Raji (cell line): ENCODE data around the gene SLX4.

ENCODE experiments used
- POLR2A ChIP-seq: IDR thresholded peaks from 2 replicates; pipeline ENCODE4 v1.6.1; 2011; ENCODE audit warnings: low read depth, low read length, control low read depth; ENCODE audit not compliant: insufficient read depth

Gene SLX4

DNA sequence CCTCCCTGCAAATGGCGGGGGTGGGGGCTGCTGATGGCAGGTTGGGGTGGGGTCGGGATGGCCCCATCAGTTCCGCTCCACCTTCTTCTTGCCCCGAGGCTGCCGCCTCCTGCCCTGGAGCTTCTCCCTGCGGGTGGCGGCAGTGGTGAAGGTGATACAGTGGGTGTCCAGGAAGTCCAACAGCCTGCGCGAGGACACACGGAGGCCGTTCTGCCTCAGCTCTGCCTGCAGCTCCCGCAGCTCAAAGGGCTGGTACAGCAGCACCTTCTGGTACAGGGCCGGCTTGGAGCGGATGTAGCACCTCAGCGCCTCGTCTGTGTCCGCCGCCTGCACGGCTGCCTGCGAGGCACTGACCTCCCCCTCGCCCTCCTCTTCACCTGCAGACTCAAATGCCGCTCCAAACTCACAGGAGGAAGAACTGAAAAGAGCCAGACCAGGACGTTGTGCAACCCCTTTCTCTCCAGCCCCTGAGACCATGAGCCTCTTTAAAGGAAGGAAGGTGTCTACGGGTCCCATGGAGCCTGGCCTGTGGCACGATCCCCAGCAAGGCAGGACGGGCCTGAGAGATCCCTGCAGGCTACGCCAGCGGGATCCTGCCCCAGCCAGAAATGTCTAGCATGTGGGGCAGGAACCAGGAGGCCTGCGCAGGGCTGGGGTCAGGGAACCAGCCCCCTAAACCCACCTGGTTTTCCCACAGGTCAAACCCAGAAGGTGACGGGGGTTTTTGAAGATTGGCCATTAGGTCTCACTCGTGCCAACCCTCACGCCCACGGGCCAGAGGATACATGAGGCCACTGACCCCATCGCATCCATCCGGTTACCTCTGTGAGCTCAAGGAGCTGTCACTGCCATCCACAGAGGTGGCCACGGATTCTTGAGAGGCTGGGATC is 28.9 kb downstream of the SLX4 start:
- no peak for TF ChIP-seq POLR2A

- TF ChIP-seq POLR2A: no peak
Observed at GRCh38 chr16:3581392-3581791, 30.0 kb downstream of the SLX4 start.

DNA sequence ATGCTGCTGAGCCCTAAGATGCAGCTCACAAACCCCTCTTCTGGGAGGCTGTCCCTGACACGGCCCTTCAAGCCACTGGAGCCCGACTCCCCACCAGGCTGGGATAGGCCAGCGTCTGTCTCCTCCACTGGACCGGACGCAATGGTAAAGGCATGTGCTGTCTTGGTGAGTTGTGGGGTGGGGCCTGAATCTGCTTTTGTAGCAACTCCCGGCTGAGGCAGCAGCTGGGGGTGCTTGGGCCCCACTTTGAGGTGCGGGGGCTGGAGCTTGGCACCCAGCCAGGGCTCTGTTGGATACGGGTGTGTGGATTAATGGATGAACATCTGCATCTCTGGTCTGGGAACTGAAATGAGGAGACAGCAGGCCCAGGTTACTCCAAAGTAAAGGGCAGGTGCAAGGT is 30.7 kb downstream of the SLX4 start:
- no peak for TF ChIP-seq POLR2A

DNA sequence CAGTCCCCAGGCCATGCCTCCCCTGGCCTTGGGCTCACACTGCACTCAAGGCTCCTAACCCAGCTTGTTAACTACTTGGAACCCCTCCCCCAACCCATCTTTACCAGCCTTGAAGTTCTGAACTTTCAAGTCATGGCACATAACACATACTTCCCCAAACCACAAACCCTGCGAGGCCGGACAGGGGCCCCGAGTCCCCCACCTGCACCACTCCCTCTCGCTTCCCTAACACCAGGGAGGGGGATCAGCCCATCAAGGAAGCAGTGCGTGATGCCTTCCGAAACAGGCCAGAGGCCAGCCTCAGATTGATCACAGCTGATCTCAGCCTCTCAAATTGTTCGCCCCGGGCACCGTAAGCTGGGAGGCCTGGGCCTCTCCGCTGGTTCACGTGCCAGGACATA is 31.2 kb downstream of the SLX4 start:
- no peak for TF ChIP-seq POLR2A

GRCh38 chr16:3579776-3580175 is 31.6 kb downstream of the SLX4 start:
- TF ChIP-seq POLR2A: no peak

- TF ChIP-seq POLR2A: peak; percentile 32; the same call in 1 of the 2 replicates
Observed at GRCh38 chr16:3578610-3579551, 32.5 kb downstream of the SLX4 start.

DNA sequence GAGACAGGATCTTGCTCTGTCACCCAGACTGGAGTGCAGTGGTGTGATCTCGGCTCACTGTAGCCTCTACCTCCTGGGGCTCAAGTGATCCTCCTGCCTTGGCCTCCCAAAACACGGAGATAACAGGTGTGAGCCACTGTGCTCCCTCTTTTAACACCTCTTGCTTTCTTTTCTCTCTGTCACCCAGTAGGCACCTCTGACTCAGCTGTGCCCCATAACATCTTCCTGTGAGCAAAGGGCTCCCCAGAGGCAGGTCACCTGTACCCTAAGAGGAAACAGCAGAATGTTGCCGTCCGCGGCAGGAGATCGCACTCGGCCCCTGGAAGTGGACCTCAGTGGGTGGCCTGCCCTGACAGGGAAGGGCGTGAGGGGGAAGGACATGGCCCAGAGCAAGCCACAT is 33.3 kb downstream of the SLX4 start:
- TF ChIP-seq POLR2A: no peak

GRCh38 chr16:3577302-3577752 is 34.1 kb downstream of the SLX4 start, which contains the start of gene NLRC3:
Gene NLRC3, minus strand, starts transcription at chr16:3577403. Its CDS starts 12,367 bp downstream, at chr16:3565036.
- TF ChIP-seq POLR2A: peak; percentile 87

GRCh38 chr16:3576211-3576610 is 35.2 kb downstream of the SLX4 start:
- no peak for TF ChIP-seq POLR2A

- no peak for TF ChIP-seq POLR2A
Observed at GRCh38 chr16:3575491-3575890, 35.9 kb downstream of the SLX4 start.

- no peak for TF ChIP-seq POLR2A
Observed at GRCh38 chr16:3574195-3574594, 37.2 kb downstream of the SLX4 start.

- TF ChIP-seq POLR2A: no peak
Observed at GRCh38 chr16:3573146-3573815, 38.1 kb downstream of the SLX4 start.

GRCh38 chr16:3570420-3571062 is 40.9 kb downstream of the SLX4 start:
- TF ChIP-seq POLR2A: no peak

DNA sequence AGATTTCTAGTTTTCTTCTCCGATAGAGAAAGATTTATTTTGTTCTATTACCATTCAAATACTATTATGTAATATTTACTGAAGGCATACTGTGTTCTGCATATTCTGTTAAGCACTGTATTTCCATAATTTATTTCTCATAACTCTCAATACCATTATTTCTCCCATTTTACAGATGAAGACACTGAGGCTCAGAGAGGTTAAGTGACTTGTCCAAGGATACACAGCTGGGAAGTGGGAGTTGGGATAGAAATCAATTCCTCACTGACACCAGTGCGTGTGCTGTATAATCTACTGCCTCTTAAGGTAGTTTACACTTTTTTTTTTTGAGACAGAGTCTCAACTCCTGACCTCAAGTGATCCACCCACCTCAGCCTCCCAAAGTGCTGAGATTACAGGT is 41.6 kb downstream of the SLX4 start:
- no peak for TF ChIP-seq POLR2A

GRCh38 chr16:3566990-3567389 is 44.4 kb downstream of the SLX4 start:
- no peak for TF ChIP-seq POLR2A

- TF ChIP-seq POLR2A: no peak
Observed at GRCh38 chr16:3564889-3565141, 46.6 kb downstream of the SLX4 start.
